Endothelial cell of umbilical vein (primary cell): ENCODE data around the gene SMIM33. TPM values are rescaled to one million over a fixed set of nuclear protein-coding genes. Genes with fewer than 3 reads are reported as not detected.

Experiments used
- BruUV-seq: library from RNA; stranded (reverse); fragments of 400-500 nt; replicated peaks from 2 replicates; lab custom pipeline; 2021; lab: Mats Ljungman, UMichigan
- CTCF ChIA-PET: fragments of 300-600, 350-600 bp; sonication (Branson Sonifier 250); formaldehyde crosslinking; loops from one replicate; lab custom pipeline; 2021; ENCODE audit warnings: antibody characterized with exemption, inconsistent platforms; lab: Charles Lee
- POLR2A ChIA-PET: fragments of 300-600, 350-600 bp; sonication (Branson Sonifier 250); formaldehyde crosslinking; loops from one replicate; lab custom pipeline; 2021; ENCODE audit warnings: antibody characterized with exemption, inconsistent platforms; lab: Charles Lee
- DNase-seq: peaks from one replicate; pipeline ENCODE4 v3.0.0-alpha.2; 2011; ENCODE audit warnings: low read depth, low spot score
- FAIRE-seq: peaks from 2 replicates; lab custom pipeline; 2011; peaks lifted over from hg19 to GRCh38; lab: Jason Lieb, UNC
- H2AFZ ChIP-seq: 2 replicates; pipeline ENCODE4 v1.6.0; 2012; ENCODE audit warnings: low read depth, low read length, control low read depth, inconsistent platforms
- H3K27ac ChIP-seq: 2 replicates; pipeline ENCODE4 v1.5.1; 2011; ENCODE audit warnings: low read depth, mild to moderate bottlenecking, control low read depth, low read length, moderate library complexity; ENCODE audit not compliant: insufficient read depth
- H3K27me3 ChIP-seq, 2 experiments: 2 replicates each; pipeline versions ENCODE4 v1.6.0 to v1.6.1; 2011; ENCODE audit warnings: low read length in 2 of 2, mixed read lengths in 1 of 2; ENCODE audit not compliant: control insufficient read depth in 2 of 2, insufficient read depth in 2 of 2
- H3K36me3 ChIP-seq, 2 experiments: 2 replicates in 1 of 2; 3 replicates in 1 of 2; pipeline ENCODE4 v1.5.1; 2011; ENCODE audit warnings: low read length in 2 of 2, mild to moderate bottlenecking in 1 of 2, moderate library complexity in 1 of 2; ENCODE audit not compliant: control insufficient read depth in 2 of 2, insufficient read depth in 2 of 2; ENCODE audit errors: extremely low read depth in 1 of 2
- H3K4me1 ChIP-seq: 3 replicates; pipeline ENCODE4 v1.5.1; 2011; ENCODE audit warnings: mild to moderate bottlenecking, low read length; ENCODE audit not compliant: control insufficient read depth, insufficient read depth; ENCODE audit errors: extremely low read depth
- H3K4me2 ChIP-seq: 2 replicates; pipeline ENCODE4 v1.6.1; 2011; ENCODE audit warnings: low read length, control low read depth, mixed read lengths; ENCODE audit not compliant: insufficient read depth
- H3K4me3 ChIP-seq, 3 experiments: fragments of 200-600 bp in 1 of 3; sonication (generic), shearing (Covaris generic) in 1 of 3; replicated peaks in 1 of 3; 2 replicates each; pipeline ENCODE4 v1.5.1; 2011 to 2016; ENCODE audit warnings: control low read depth in 3 of 3, low read length in 3 of 3, mild to moderate bottlenecking in 2 of 3, inconsistent platforms in 1 of 3, low read depth in 1 of 3, moderate library complexity in 1 of 3; ENCODE audit not compliant: insufficient read depth in 1 of 3
- H3K79me2 ChIP-seq: 2 replicates; pipeline ENCODE4 v1.6.0; 2012; ENCODE audit warnings: low read length, inconsistent platforms; ENCODE audit not compliant: control insufficient read depth, insufficient read depth
- H3K9ac ChIP-seq: replicated peaks from 2 replicates; pipeline ENCODE3; 2011; ENCODE audit warnings: low read length, control low read depth; ENCODE audit not compliant: insufficient read depth; ENCODE audit errors: extremely low read depth
- H3K9me1 ChIP-seq: replicated peaks from 3 replicates; pipeline ENCODE4 v1.6.0; 2011; ENCODE audit warnings: mild to moderate bottlenecking, low read length; ENCODE audit not compliant: control insufficient read depth, insufficient read depth; ENCODE audit errors: extremely low read depth
- H3K9me3 ChIP-seq: replicated peaks from 2 replicates; pipeline ENCODE4 v1.5.1; 2012; ENCODE audit warnings: low read length, inconsistent platforms; ENCODE audit not compliant: control insufficient read depth, insufficient read depth
- H4K20me1 ChIP-seq: replicated peaks from 2 replicates; pipeline ENCODE3; 2011; ENCODE audit warnings: mild to moderate bottlenecking, low read length; ENCODE audit not compliant: control insufficient read depth, insufficient read depth; ENCODE audit errors: extremely low read depth
- CTCF ChIP-seq, 2 donors: IDR thresholded peaks; 1 replicate in 1 of 2; 2 replicates in 1 of 2; pipeline ENCODE4 v1.5.1; 2011; ENCODE audit warnings: low read length in 2 of 2, mild to moderate bottlenecking in 2 of 2, moderate library complexity in 2 of 2, control low read depth in 1 of 2, inconsistent platforms in 1 of 2, low read depth in 1 of 2; ENCODE audit not compliant: insufficient read depth in 1 of 2; ENCODE audit errors: extremely low read depth in 1 of 2
- EZH2 ChIP-seq: IDR thresholded peaks from 2 replicates; pipeline ENCODE4 v1.6.1; 2012; ENCODE audit warnings: borderline replicate concordance, low read depth, mild to moderate bottlenecking, moderate library complexity, low read length, inconsistent platforms; ENCODE audit not compliant: severe bottlenecking
- FOS ChIP-seq: IDR thresholded peaks from 2 replicates; pipeline ENCODE4 v1.6.1; 2011; ENCODE audit warnings: mild to moderate bottlenecking, low read length, moderate library complexity, borderline replicate concordance; ENCODE audit not compliant: insufficient read depth
- GATA2 ChIP-seq: IDR thresholded peaks from 2 replicates; pipeline ENCODE4 v1.7.0; 2011; ENCODE audit warnings: low read depth, mild to moderate bottlenecking, moderate library complexity, mixed read lengths, low read length; ENCODE audit not compliant: insufficient read length, insufficient read depth
- JUN ChIP-seq: IDR thresholded peaks from 2 replicates; pipeline ENCODE4 v1.6.1; 2011; ENCODE audit warnings: borderline replicate concordance, low read depth; ENCODE audit not compliant: insufficient read length, insufficient read depth
- MAX ChIP-seq: IDR thresholded peaks from 2 replicates; pipeline ENCODE4 v1.6.1; 2011; ENCODE audit not compliant: insufficient read depth, insufficient read length
- MYC ChIP-seq: IDR thresholded peaks from one replicate; pipeline ENCODE4 v1.6.1; 2011; ENCODE audit warnings: mild to moderate bottlenecking, low read depth, low read length
- POLR2A ChIP-seq: IDR thresholded peaks from 2 replicates; pipeline ENCODE4 v1.6.1; 2012; ENCODE audit warnings: low read depth, mild to moderate bottlenecking, control low read depth, low read length
- POLR2AphosphoS5 ChIP-seq: IDR thresholded peaks from 2 replicates; pipeline ENCODE4 v1.6.1; 2012; ENCODE audit warnings: low read depth, mild to moderate bottlenecking, control low read depth, low read length, moderate library complexity; ENCODE audit not compliant: insufficient read depth
- dilution Hi-C: fragments of 300-500 bp; cut with MboI; formaldehyde crosslinking; loops from one replicate; pipeline ENCODE4 v1.15.0; 2019; ENCODE audit warnings: low sequenced_read_pairs; ENCODE audit not compliant: extremely low pct_ligation_motif_present
- intact Hi-C: fragments of 100-400 bp; cut with micrococcal nuclease; formaldehyde crosslinking; loops from one replicate; pipeline ENCODE4 v1.10.0; 2022
- polyA plus RNA-seq, 4 experiments: library from polyadenylated mRNA; depleted of rRNA in 3 of 4; stranded (reverse) in 3 of 4; unstranded in 1 of 4; fragments of >200 nt; gene quantifications; 2 replicates each; pipeline versions ENCODE4 v1.2.1 to v1.2.3, GENCODE V29; 2011 to 2012; ENCODE audit warnings: missing spikeins in 1 of 4
- total RNA-seq: library from RNA; stranded (reverse); gene quantifications from 2 replicates; pipeline ENCODE4 v1.2.3, GENCODE V29; 2021

Gene SMIM33
- total and polyA plus RNA-seq, 2 donors (not counting 3 experiments of a cell fraction or from before 2014, with no cell fraction given), result not detected

DNA sequence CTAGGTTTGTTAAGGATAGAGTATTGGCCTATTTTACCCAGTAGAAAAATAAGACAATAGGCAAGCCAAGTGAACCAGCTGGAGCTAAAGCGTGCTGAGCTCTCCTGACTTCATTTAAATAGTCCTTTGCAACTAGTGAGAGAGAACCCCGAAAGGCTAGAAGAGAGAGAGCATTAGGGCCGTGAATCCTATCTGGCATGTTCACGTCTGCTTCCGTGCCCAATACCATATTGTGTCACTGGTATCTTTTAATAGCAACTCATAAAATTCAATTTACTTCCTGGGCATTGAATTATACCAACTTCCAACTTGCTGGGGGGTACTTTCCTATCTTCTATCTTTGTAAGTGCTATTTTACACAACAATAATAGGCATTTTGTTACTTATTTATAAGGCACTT, 45.3 kb upstream of the SMIM33 start:
- Histone ChIP-seq H3K9ac (no peak overlapping the region), H3K27me3 (no peaks in the 10 kb centered on the region), H3K4me3 (no peak overlapping the region), H3K4me2 (no peak overlapping the region), H3K36me3 (peaks cover 5 to 31% of the 10 kb centered on the region in 2 experiments), H3K79me2 (no peaks in the 10 kb centered on the region), H3K4me1 (no peaks in the 10 kb centered on the region), H3K27ac (no peak overlapping the region), H3K9me3 (no peaks in the 10 kb centered on the region), H3K9me1 (no peaks in the 10 kb centered on the region), H2AFZ (no peak overlapping the region), H4K20me1 (no peaks in the 10 kb centered on the region)
- ChIA-PET POLR2A (no interaction called here), CTCF (interaction anchor here (1.4 to 9.0 kb wide), 4 partner anchors 10 to 86 kb away, joined by 3 to 191 read pairs (median 4); no protein-coding TSS in a partner anchor)
- TF ChIP-seq MAX (no peak), GATA2 (no peak), EZH2 (no peak), POLR2A (no peak), JUN (no peak), MYC (no peak), FOS (no peak), CTCF (IDR thresholded peaks at IDR 0.05; ENCODE audit: extremely low read depth in 1 of 2, insufficient read depth in 1 of 2, low read depth in 1 of 2, low read length in 2 of 2) (no peak), POLR2AphosphoS5 (no peak)
- FAIRE-seq (no peak), DNase-seq (no peak)
- dilution Hi-C loops (no loop called here), intact Hi-C loops (no loop called here)
- no TSS peak for BruUV-seq
